NB4 (cell line): ENCODE results near the gene PES1.
"Not testable (repeated sequence)": the region's sequence is repeated elsewhere in the genome, so short reads cannot be mapped to it uniquely, and the experiment has no call there.

Experiments
- DNase-seq: peaks from one replicate; pipeline ENCODE4 v3.0.0; 2010; ENCODE audit warnings: low read depth
- H3K4me3 ChIP-seq: one replicate; pipeline ENCODE4 v1.5.1; 2011; ENCODE audit warnings: mild to moderate bottlenecking, low read depth, low read length, moderate library complexity
- CTCF ChIP-seq: IDR thresholded peaks from one replicate; pipeline ENCODE4 v1.5.1; 2012; ENCODE audit warnings: low read depth, low read length
- MAX ChIP-seq: IDR thresholded peaks from 2 replicates; pipeline ENCODE4 v1.6.1; 2011; ENCODE audit warnings: low read depth, low read length
- MYC ChIP-seq: IDR thresholded peaks from 2 replicates; pipeline ENCODE4 v1.6.1; 2011; ENCODE audit warnings: low read depth, low read length
- POLR2A ChIP-seq: IDR thresholded peaks from 2 replicates; pipeline ENCODE4 v1.6.1; 2011; ENCODE audit warnings: mild to moderate bottlenecking; ENCODE audit not compliant: insufficient read length; ENCODE audit errors: extremely low read depth

PES1 gene

GRCh38 chr22:30555282-30556210 lies 36.2 kb downstream of the PES1 start:
- no peak overlapping the region for H3K4me3 ChIP-seq
- no peak for DNase-seq
- TF ChIP-seq POLR2A, result no peak
- no peak for TF ChIP-seq MAX
- no peak for TF ChIP-seq CTCF
- TF ChIP-seq MYC, result no peak

- TF ChIP-seq MAX, result no peak
- H3K4me3 ChIP-seq, result no peak overlapping the region
- DNase-seq, result no peak
These were observed 37.7 kb downstream of the PES1 start for GRCh38 chr22:30553971-30554370.

- DNase-seq, result no peak
- TF ChIP-seq MAX, result no peak
- no peak for TF ChIP-seq CTCF
- no peak for TF ChIP-seq POLR2A
- no peak for TF ChIP-seq MYC
- H3K4me3 ChIP-seq, result no peak overlapping the region
These were observed 39.0 kb downstream of the PES1 start for GRCh38 chr22:30552719-30553118.

GRCh38 chr22:30551813-30552212 lies 39.9 kb downstream of the PES1 start:
- DNase-seq, result not testable (repeated sequence)

GRCh38 chr22:30547188-30547587 lies 44.5 kb downstream of the PES1 start:
- TF ChIP-seq POLR2A (no peak), CTCF (no peak), MAX (no peak), MYC (no peak)
- H3K4me3 ChIP-seq, result no peak overlapping the region

More at GRCh38 chr22:30551813-30552212, 39.9 kb downstream of the PES1 start:
- not testable (repeated sequence) for H3K4me3 ChIP-seq

GRCh38 chr22:30546616-30547015 lies 45.1 kb downstream of the PES1 start, which contains the start of gene SEC14L6:
SEC14L6 (minus strand) TSS chr22:30546741; CDS start chr22:30546682, 59 bp downstream.
- H3K4me3 ChIP-seq, result no peak within 1 kb of the TSS
- TF ChIP-seq POLR2A, result no peak
- TF ChIP-seq MAX, result no peak
- TF ChIP-seq CTCF, result no peak
- TF ChIP-seq MYC, result no peak
- DNase-seq, result no peak

More at GRCh38 chr22:30547188-30547587, 44.5 kb downstream of the PES1 start:
- no peak for DNase-seq

GRCh38 chr22:30542811-30543188 lies 48.9 kb downstream of the PES1 start:
- DNase-seq, result no peak
- TF ChIP-seq POLR2A (no peak), MYC (no peak), CTCF (no peak), MAX (no peak)
- H3K4me3 ChIP-seq, result no peak overlapping the region
